ENCODE results near the gene VAC14.
"Not testable (repeated sequence)": the region's sequence is repeated elsewhere in the genome, so short reads cannot be mapped to it uniquely, and the experiment has no call there.

The VAC14 gene

DNA sequence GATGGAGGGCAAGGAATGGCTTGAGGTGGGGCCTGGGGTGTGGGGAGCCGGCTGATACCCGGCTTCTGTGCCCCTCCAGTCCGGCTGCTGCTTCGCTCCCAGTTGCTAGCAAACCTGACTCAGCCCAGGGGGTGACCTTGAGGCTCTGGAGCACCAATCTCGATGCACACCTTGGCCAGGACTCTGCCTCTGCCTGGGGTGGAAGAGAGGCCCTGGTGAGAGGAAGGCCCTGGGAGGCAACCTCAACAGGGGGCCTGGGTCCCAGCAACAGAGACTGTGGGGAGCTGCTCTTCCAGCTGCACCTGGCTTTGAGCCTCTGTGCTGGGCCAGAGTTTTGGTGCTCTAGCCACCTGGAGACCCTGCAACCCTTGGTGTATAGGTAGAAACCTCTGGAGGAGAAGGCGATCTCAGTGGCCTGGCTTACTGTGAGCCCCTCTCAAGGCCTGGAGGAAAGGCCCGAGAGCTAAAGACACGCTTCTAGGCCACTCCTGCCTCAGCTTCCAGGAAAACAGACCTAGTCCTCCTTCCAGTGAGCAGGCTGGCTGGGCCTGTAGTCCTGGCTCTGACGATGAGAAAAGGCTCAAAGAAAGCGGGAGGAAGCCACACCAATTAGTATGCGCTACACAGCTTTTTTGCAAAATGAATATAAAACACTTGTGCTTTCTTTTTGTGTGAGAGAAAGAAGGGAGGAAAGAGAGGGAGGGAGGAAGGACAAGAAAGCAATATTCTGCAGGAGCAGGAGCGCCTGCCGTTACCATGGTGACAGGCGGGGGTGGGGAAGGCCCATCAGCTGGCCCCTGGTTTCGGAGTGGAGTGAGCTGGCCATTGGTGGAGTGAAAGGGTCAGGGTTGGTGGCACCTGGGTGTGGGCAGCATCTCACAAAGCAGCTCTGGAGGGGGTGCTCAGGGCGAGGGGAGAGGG is 51.0 kb downstream of the VAC14 start:
- Mint-ChIP-seq H3K9me3 (no peaks in the 10 kb centered on the region), H3K27ac (peak overlapping the region; percentile 25), H3K4me1 (ENCODE audit: low read depth) (peaks cover 74% of the 10 kb centered on the region), H3K4me3 (no peak overlapping the region), H3K36me3 (ENCODE audit: low read depth) (peaks cover 89% of the 10 kb centered on the region), H3K27me3 (no peaks in the 10 kb centered on the region)
- intact Hi-C loops (cut with micrococcal nuclease) = no loop called here

DNA sequence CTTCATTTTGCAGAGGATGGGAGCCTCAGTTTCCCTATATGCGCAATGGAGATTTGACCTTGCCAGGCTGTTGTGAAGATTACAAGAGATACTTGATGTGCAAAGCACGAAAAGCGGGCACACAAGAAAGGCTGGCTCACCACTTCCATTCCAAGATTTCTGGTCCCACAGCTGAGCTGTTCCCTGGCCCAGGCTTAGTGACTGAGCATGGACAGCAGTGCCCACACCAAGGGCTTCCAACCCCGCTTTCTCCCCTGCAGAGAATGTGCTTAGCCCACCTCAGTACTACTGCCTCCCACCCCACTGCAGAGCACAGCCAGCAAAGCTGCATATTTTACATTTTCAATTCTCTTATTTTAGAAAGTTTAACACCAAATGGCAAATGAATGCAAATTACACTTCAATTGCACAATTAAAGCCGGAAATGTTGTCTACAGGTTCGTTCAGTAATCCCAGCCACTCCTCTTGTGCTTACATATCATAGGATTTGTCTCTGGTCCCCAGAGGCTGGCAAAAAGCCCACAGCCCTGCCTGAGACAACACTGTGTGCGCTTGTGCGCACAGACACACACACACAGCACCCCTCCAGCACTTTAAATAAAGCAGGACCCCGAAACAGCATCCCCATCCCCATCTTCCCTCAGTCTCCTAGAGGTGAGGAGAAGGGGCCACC is 51.8 kb downstream of the VAC14 start:
- Mint-ChIP-seq H3K27ac (peak overlapping the region; percentile 25), H3K9me3 (no peaks in the 10 kb centered on the region), H3K27me3 (no peaks in the 10 kb centered on the region), H3K4me1 (ENCODE audit: low read depth) (peaks cover 74% of the 10 kb centered on the region), H3K4me3 (no peak overlapping the region), H3K36me3 (ENCODE audit: low read depth) (peaks cover 89% of the 10 kb centered on the region)
- intact Hi-C loops (cut with micrococcal nuclease) = no loop called here

DNA sequence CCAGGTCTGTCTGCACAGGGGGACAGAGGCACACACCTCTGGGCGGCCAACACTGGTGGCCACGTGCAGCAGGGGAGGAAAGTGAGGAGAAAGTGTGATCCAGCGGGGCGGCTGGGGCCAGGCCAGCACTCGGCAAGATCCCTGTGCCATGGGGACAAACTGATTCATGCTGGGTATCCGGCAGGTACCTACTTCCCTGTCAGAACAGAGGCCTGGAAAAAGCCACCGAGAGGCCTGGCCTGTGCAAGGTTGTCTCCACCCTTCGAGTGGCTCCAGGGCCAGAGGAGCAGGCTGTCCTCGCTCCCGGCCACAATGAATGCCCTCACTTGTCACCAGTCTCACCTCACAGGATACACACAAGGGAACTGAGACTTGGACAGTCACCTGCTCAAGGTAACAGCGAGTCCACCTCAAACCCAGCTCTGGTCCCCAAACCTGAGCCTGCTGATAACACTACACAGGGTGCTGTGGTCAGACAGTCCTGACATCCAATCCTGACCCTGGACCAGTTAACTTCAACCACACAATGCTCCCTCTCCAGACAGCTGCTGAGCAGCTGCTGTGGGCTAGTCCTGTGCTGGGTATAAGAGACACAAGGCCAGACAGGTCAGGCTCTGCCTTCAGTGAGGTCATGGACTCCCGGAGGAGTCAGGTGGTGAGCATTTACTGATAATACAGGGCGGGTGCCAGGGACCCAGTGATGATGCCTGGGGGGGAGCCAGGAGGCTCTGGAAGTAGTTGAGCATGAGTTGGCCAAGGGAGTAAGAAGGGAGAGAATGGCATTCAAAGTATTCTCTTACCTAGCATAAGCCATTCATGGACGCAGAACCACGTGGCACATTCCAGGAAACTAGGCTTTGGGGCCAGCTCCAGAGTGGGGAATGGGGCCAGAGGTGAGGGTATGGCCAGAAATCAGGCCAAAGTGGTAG is 53.0 kb downstream of the VAC14 start:
- Mint-ChIP-seq H3K36me3 (ENCODE audit: low read depth) (peaks cover 89% of the 10 kb centered on the region), H3K27ac (no peak overlapping the region), H3K4me3 (no peak overlapping the region), H3K4me1 (ENCODE audit: low read depth) (peaks cover 63% of the 10 kb centered on the region), H3K9me3 (peaks cover 9% of the 10 kb centered on the region), H3K27me3 (no peaks in the 10 kb centered on the region)
- intact Hi-C loops (cut with micrococcal nuclease) = no loop called here

DNA sequence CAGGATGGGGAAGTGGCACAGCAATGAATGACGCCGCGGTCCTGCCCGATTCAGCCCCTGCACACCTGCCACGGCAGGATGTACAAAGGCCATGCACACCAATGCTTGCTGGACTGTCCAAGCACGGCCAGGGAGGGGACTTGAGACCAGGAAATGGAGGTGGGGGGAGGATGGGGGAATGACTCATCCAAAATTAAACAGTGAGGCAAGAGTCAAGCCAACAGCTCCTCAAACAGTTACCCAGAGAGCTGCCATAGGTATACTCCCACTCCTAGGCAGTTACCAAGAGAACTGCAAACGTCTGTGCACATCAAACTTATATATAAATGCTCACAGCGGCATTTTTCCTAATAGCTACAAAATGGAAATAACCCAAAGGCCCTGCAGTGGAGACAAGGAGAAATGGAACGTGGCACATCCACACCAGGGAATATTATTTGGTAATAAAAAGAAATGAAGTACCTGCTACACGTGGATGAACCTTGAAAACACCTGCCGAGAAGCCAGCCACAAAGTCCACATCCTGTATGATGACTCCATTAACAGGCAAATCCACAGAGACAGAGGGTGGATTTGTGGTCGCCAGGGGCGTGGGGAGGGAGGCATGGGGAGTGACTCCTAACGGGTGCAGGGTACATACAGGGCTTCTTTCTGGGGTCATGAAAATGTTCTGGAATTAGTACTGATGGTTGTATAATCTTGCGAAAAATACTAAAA is 54.1 kb downstream of the VAC14 start:
- Mint-ChIP-seq H3K4me3 (no peak overlapping the region), H3K4me1 (ENCODE audit: low read depth) (peaks cover 52% of the 10 kb centered on the region), H3K9me3 (peaks cover 9% of the 10 kb centered on the region), H3K36me3 (ENCODE audit: low read depth) (peaks cover 90% of the 10 kb centered on the region), H3K27me3 (no peaks in the 10 kb centered on the region), H3K27ac (peak overlapping the region; percentile 79)
- intact Hi-C loops (cut with micrococcal nuclease) = no loop called here

DNA sequence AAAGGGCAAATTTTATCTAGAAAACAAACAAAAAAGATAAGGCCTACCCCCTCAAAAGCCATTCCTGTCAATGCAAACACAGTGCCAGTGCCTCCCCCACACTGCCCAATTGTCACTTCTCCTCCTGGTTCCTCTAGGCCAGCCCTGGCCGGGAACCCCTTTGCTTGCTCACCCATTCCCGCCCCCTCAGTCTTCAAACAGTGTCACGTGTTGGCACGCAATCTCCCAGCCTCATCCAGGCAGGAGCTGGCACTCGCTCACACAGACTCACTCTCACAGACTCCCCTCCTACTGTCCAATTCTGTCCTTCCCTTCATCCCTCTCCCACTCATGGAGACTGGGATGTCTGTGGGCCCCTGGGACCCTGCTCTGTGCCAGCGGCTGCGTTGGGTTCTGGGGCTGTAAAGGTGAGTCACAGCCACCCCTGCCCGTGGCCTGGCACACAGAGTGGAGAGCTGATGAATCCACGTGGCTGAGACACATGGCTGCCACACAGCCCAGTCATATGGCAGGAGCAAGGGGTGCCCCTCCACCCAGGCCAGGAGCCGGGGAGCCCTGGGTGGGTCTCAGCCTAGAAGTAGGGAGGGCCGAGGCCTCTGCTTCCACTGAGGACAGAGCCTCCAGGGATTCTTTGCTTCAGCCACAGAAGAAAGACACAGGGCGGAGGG is 54.8 kb downstream of the VAC14 start:
- peak overlapping the region; percentile 79 for H3K27ac Mint-ChIP-seq
- no peak overlapping the region for H3K4me3 Mint-ChIP-seq
- peaks cover 90% of the 10 kb centered on the region for H3K36me3 Mint-ChIP-seq (ENCODE audit: low read depth)
- intact Hi-C loops (cut with micrococcal nuclease) = no loop called here
- H3K9me3 Mint-ChIP-seq = peaks cover 9% of the 10 kb centered on the region
- H3K4me1 Mint-ChIP-seq (ENCODE audit: low read depth) = peaks cover 52% of the 10 kb centered on the region
- no peaks in the 10 kb centered on the region for H3K27me3 Mint-ChIP-seq

DNA sequence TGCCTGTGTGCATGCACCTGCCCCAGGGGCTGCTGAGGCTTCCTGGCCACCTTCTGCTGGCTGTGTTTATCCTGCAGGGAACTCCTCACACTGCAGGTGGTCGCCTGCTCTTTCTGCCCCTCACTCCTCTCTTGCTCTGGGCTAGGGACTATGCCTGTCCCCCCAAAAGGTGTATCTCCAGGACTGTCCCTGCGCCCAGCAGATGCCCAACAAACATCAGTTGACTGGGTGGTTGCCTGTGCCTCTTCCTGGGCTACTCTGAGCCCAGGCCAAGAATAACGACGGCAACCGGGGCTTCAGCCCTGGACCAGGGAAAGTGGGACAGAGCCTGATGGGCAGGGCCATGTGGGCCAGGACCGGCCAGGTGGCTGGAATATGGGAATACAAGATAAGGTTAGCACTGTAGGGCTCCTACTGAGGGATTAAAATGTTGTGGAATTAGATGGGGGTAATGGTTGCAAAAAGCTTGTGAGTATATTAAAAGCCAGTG is 55.4 kb downstream of the VAC14 start:
- no peaks in the 10 kb centered on the region for H3K27me3 Mint-ChIP-seq
- intact Hi-C loops (cut with micrococcal nuclease) = no loop called here
- peaks cover 9% of the 10 kb centered on the region for H3K9me3 Mint-ChIP-seq
- H3K36me3 Mint-ChIP-seq (ENCODE audit: low read depth) = peaks cover 90% of the 10 kb centered on the region
- H3K4me3 Mint-ChIP-seq = no peak overlapping the region
- peak overlapping the region; percentile 79 for H3K27ac Mint-ChIP-seq
- H3K4me1 Mint-ChIP-seq (ENCODE audit: low read depth) = peaks cover 51% of the 10 kb centered on the region

DNA sequence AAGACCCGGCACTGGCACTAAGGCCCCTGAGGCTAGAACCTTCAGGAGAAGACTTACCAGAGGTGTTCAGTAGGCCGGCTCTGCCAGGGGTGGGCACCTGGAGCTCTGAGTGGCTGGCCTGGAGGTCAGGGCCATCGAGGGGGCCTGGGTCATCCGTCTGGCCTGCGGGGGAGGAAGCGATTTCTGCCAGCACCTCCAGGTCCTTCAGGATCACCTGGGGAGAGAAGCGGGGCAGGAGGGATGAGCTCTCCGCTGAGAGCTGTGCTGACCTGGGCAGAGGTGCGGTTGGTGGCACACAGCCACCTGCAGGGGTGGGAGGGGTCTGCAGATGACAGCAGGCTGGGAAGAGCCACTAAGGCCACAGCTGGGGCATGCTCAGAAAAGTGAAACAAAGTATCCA is 56.6 kb downstream of the VAC14 start:
- Mint-ChIP-seq H3K27me3 (no peaks in the 10 kb centered on the region), H3K36me3 (ENCODE audit: low read depth) (peaks cover 93% of the 10 kb centered on the region), H3K9me3 (peaks cover 9% of the 10 kb centered on the region), H3K27ac (no peak overlapping the region), H3K4me3 (no peak overlapping the region), H3K4me1 (ENCODE audit: low read depth) (peaks cover 44% of the 10 kb centered on the region)
- intact Hi-C loops (cut with micrococcal nuclease) = no loop called here

DNA sequence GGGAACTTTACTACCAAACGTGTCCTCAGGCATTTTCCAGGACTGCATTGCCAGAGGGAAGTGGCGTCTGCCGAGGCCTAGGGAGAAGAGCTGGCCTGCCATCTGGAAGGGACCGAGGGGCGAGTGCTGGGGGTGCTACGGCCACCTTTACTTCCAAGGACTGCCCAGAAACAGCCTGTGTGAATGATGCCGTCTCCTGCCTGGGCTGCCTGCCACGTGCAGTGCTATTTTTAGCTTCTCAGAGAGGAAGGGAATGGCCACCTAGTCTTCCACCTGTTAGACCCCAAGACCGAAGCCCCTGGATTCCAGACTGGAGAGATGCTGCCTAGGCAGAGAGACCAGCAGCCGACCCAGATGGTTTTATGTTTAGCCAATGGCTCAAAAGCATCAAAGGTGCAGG is 57.2 kb downstream of the VAC14 start:
- Mint-ChIP-seq H3K4me3 (no peak overlapping the region), H3K36me3 (ENCODE audit: low read depth) (peaks cover 93% of the 10 kb centered on the region), H3K27me3 (no peaks in the 10 kb centered on the region), H3K27ac (no peak overlapping the region), H3K9me3 (peaks cover 9% of the 10 kb centered on the region), H3K4me1 (ENCODE audit: low read depth) (peaks cover 50% of the 10 kb centered on the region)
- intact Hi-C loops (cut with micrococcal nuclease) = no loop called here

DNA sequence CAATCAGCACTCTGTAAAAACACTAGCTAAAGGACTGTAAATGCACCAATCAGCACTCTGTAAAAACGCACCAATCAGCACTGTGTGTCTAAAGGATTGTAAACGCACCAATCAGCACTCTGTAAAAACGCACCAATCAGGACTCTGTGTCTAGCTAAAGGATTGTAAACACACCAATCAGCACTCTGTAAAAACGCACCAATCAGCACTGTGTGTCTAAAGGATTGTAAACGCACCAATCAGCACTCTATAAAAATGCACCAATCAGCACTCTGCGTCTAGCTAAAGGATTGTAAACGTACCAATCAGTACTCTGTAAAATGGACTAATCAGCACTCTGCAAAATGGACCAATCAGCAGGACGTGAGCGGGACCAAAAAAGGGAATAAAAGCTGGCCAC is 58.0 kb downstream of the VAC14 start:
- Mint-ChIP-seq H3K4me1 (ENCODE audit: low read depth) (peaks cover 53% of the 10 kb centered on the region), H3K36me3 (ENCODE audit: low read depth) (peaks cover 93% of the 10 kb centered on the region)
- intact Hi-C loops (cut with micrococcal nuclease); H3K4me3 Mint-ChIP-seq; H3K27ac Mint-ChIP-seq; H3K9me3 Mint-ChIP-seq; H3K27me3 Mint-ChIP-seq: not testable (repeated sequence)

DNA sequence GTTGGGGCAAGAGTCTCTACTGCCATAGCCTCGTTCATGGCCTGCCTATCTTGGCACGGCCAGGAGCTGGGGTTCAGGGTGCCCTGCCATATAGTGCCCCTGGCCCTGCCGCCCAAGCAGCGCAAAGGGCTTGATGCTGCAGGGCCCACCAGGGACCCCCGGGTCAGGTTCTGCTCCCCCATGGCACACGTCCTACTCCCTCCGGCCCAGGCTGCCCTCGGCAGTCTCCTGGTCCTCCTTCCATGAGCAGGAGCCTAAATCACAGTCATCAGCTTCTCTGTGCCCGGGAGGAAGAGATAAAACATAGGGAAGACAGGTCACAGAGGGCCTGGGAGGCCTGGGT is 59.2 kb downstream of the VAC14 start:
- Mint-ChIP-seq H3K27ac (peak overlapping the region; percentile 9), H3K27me3 (no peaks in the 10 kb centered on the region), H3K9me3 (peaks cover 9% of the 10 kb centered on the region), H3K4me3 (no peak overlapping the region), H3K36me3 (ENCODE audit: low read depth) (peaks cover 97% of the 10 kb centered on the region), H3K4me1 (ENCODE audit: low read depth) (peaks cover 51% of the 10 kb centered on the region)
- intact Hi-C loops (cut with micrococcal nuclease) = no loop called here

DNA sequence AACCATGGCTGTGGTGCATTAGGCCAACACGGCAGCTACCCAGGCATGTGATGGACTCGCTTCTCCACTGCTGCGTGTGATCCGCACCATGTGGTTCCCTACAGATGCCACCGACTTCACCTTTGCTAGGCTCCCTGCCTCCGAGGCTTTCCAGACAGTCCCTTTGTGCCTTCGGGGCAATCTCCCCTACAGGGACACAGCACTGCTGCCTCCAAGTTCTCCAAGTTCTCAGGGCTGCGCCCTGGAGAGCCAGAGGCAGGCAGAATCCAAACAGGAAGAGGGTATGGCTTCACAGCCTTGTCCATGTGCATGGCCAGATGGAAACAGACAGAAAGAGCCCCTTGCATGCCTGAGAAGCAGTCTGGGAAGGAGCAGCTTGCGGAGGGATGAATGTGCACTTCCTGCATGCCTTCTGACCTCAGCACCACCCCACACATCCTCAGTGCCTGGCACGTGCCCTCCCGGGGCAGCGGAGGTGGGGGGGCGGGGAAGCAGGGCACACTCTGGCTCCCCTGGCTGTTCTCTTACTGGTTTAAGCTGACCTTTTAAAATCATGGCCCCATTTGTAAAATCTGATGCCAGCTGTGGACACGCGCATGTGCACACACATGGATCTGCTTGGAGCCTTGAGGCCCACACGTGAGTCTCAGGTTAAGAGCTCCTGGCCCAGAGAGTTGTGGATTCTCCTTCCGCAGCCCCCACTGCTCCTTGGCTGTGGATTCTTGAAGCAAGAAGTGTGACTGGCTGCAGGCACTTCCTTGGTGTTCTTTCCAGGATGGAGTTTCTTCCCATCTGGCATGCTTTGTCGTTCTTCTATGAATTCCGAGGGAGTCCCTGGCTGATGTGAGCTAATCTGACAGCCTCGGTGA is 59.8 kb downstream of the VAC14 start:
- H3K27ac Mint-ChIP-seq = peak overlapping the region; percentile 9
- no peaks in the 10 kb centered on the region for H3K27me3 Mint-ChIP-seq
- intact Hi-C loops (cut with micrococcal nuclease) = no loop called here
- H3K9me3 Mint-ChIP-seq = peaks cover 9% of the 10 kb centered on the region
- peaks cover 100% of the 10 kb centered on the region for H3K36me3 Mint-ChIP-seq (ENCODE audit: low read depth)
- H3K4me1 Mint-ChIP-seq (ENCODE audit: low read depth) = peaks cover 45% of the 10 kb centered on the region
- no peak overlapping the region for H3K4me3 Mint-ChIP-seq

DNA sequence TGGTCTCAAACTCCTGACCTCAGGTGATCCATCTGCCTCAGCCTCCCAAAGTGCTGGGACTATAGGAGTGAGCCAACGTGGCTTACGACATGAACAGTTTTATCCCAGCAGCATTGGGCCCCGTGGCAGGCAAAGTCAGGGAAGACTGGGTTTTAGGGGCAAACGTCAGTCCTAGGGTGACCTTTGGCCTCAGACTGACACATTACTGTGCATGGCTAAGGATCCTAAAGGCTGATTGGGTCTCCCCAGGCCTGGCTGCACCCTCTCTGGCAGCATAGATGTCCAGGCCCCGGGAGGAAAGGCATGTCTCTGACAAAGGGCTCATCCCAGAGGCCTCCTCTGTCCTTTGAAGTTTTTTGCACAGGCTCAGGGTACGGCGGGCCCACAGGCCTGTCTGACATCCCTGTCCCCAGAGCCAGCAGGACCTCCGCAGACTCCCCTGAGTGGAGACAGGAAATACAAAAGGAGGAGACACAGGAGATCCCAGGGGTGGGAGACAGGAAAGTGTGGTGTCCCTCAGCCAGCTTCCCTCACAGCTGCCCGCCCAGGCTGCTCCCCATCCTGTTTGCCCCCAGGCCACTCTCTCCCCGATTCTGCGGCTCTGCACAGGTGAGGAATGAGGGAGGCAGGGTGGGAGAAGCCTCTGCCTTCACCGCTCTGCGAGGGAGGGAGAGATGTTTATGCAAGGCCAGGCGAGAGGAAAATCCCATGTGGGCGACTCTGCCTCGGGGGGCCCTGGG is 60.6 kb downstream of the VAC14 start:
- Mint-ChIP-seq H3K9me3 (peaks cover 9% of the 10 kb centered on the region), H3K27ac (no peak overlapping the region), H3K27me3 (no peaks in the 10 kb centered on the region), H3K4me3 (no peak overlapping the region), H3K4me1 (ENCODE audit: low read depth) (peaks cover 37% of the 10 kb centered on the region), H3K36me3 (ENCODE audit: low read depth) (peaks cover 100% of the 10 kb centered on the region)
- intact Hi-C loops (cut with micrococcal nuclease) = no loop called here
